Upper lobe of left lung (tissue), 6 donors: ENCODE results near the gene TNFSF4. TPM values are rescaled to one million over a fixed set of nuclear protein-coding genes. Genes with fewer than 3 reads are reported as not detected.

Source experiments
- ATAC-seq, 2 donors: fragments of 200-7000 bp; cut with Tn5 transposase; one replicate each; pipeline ENCODE4 v1.9.1; 2022; ENCODE audit warnings: mild to moderate bottlenecking in 2 of 2, moderate library complexity in 2 of 2; ENCODE audit not compliant: low FRiP score in 2 of 2
- DNase-seq, 2 donors: peaks; one replicate each; pipeline ENCODE4 v3.0.0-alpha.2; 2019 to 2020
- H3K27ac ChIP-seq, 4 donors: fragments of 200-600 bp; sonication (generic); one replicate each; pipeline ENCODE4 v1.5.1; 2016 to 2019
- H3K27me3 ChIP-seq, 4 donors: fragments of 200-600 bp; sonication (generic); one replicate each; pipeline ENCODE4 v1.5.1; 2017 to 2019
- H3K36me3 ChIP-seq, 4 donors: fragments of 200-600 bp; sonication (generic); one replicate each; pipeline ENCODE4 v1.5.1; 2016 to 2019
- H3K4me1 ChIP-seq, 4 donors: fragments of 200-600 bp; sonication (generic); one replicate each; pipeline ENCODE4 v1.5.1; 2018 to 2019
- H3K4me3 ChIP-seq, 4 donors: fragments of 200-600 bp; sonication (generic); one replicate each; pipeline ENCODE4 v1.5.1; 2017 to 2019; ENCODE audit warnings: mild to moderate bottlenecking in 2 of 4, moderate library complexity in 1 of 4
- H3K9me3 ChIP-seq, 4 donors: fragments of 200-600 bp; sonication (generic); one replicate each; pipeline ENCODE4 v1.5.1; 2018 to 2019
- CTCF ChIP-seq, 6 experiments: fragments of 450-650 bp in 4 of 6; fragments of 200-600 bp in 2 of 6; sonication (generic) in 2 of 6; IDR thresholded peaks; one replicate each; pipeline ENCODE4 v1.5.1; 2016 to 2019; ENCODE audit warnings: antibody characterized with exemption in 6 of 6
- EP300 ChIP-seq, 4 donors: sonication (generic); formaldehyde crosslinking; IDR thresholded peaks; one replicate each; pipeline ENCODE4 v1.5.1; 2017; ENCODE audit warnings: antibody characterized with exemption in 4 of 4, control low read depth in 2 of 4
- POLR2A ChIP-seq, 4 donors: fragments of 450-650 bp; IDR thresholded peaks; one replicate each; pipeline ENCODE4 v1.5.1; 2016 to 2017; ENCODE audit warnings: antibody characterized with exemption in 4 of 4, mild to moderate bottlenecking in 2 of 4
- POLR2AphosphoS5 ChIP-seq, 2 donors: sonication (generic); formaldehyde crosslinking; IDR thresholded peaks; one replicate each; pipeline ENCODE4 v1.5.1; 2017; ENCODE audit warnings: antibody characterized with exemption in 2 of 2
- WGBS, 2 donors: methylation state at CpG; one replicate each; pipeline ENCODE4 v1.1.5; 2017 to 2018; 5-methylcytosine and 5-hydroxymethylcytosine counted together
- total RNA-seq, 6 donors: library from RNA; depleted of rRNA in 4 of 6; stranded (reverse); fragments of >200 nt in 4 of 6; gene quantifications; one replicate each; pipeline versions ENCODE4 v1.1.0 to v1.2.1, GENCODE V29; 2016 to 2021
- donor health status: DM: no; HTN: no; CAD: no; lungs with moderate emphysema.
- donor health status: DM: no; HTN: yes; CAD: no; lungs with severe emphysema.

TNFSF4 gene
- total RNA-seq, 6 donors from 2014 or later = 0.46 to 1.5 (median 0.90) TPM

GRCh38 chr1:173248247-173248940, 41.3 kb upstream of the TNFSF4 start:
- no peak for DNase-seq

GRCh38 chr1:173245892-173246291, 38.8 kb upstream of the TNFSF4 start:
- Histone ChIP-seq H3K27ac (no peak overlapping the region), H3K36me3 (no peaks in the 10 kb centered on the region), H3K4me3 (no peak overlapping the region), H3K27me3 (no peaks in the 10 kb centered on the region), H3K9me3 (peaks cover 0 to 9% (median 4%) of the 10 kb centered on the region in 4 donors), H3K4me1 (no peaks in the 10 kb centered on the region)
- TF ChIP-seq POLR2AphosphoS5 (IDR thresholded peaks at IDR 0.05) (no peak), EP300 (IDR thresholded peaks at IDR 0.05) (no peak), POLR2A (IDR thresholded peaks at IDR 0.05) (no peak), CTCF (IDR thresholded peaks at IDR 0.05) (no peak)
- DNase-seq (no peak), ATAC-seq (no peak)

More at GRCh38 chr1:173248247-173248940, 41.3 kb upstream of the TNFSF4 start:
- no peak for TF ChIP-seq CTCF (IDR thresholded peaks at IDR 0.05)
- no peak for TF ChIP-seq POLR2AphosphoS5 (IDR thresholded peaks at IDR 0.05)
- WGBS, 2 donors = 85 to 87% methylated on average over 6 of the region's 6 CpGs
- H3K36me3 ChIP-seq = no peaks in the 10 kb centered on the region
- peaks cover 0 to 4% (median 2%) of the 10 kb centered on the region in 4 donors for H3K9me3 ChIP-seq
- no peaks in the 10 kb centered on the region for H3K27me3 ChIP-seq
- no peak overlapping the region for H3K4me3 ChIP-seq
- no peak overlapping the region for H3K27ac ChIP-seq
- no peaks in the 10 kb centered on the region for H3K4me1 ChIP-seq
- peak in 1 of 2 donors; percentile 30 for ATAC-seq

- 90 to 100% methylated on average over 1 of the region's 1 CpG for WGBS, 2 donors
- Histone ChIP-seq H3K9me3 (peaks cover 0 to 9% (median 4%) of the 10 kb centered on the region in 4 donors), H3K27me3 (no peaks in the 10 kb centered on the region), H3K36me3 (no peaks in the 10 kb centered on the region), H3K4me3 (no peak overlapping the region), H3K27ac (no peak overlapping the region), H3K4me1 (no peaks in the 10 kb centered on the region)
- no peak for ATAC-seq
- no peak for TF ChIP-seq CTCF (IDR thresholded peaks at IDR 0.05)
- TF ChIP-seq POLR2A (IDR thresholded peaks at IDR 0.05) = no peak
- TF ChIP-seq POLR2AphosphoS5 (IDR thresholded peaks at IDR 0.05) = no peak
- no peak for TF ChIP-seq EP300 (IDR thresholded peaks at IDR 0.05)
- DNase-seq = no peak
Measured at GRCh38 chr1:173243300-173243699, 36.2 kb upstream of the TNFSF4 start.

DNA sequence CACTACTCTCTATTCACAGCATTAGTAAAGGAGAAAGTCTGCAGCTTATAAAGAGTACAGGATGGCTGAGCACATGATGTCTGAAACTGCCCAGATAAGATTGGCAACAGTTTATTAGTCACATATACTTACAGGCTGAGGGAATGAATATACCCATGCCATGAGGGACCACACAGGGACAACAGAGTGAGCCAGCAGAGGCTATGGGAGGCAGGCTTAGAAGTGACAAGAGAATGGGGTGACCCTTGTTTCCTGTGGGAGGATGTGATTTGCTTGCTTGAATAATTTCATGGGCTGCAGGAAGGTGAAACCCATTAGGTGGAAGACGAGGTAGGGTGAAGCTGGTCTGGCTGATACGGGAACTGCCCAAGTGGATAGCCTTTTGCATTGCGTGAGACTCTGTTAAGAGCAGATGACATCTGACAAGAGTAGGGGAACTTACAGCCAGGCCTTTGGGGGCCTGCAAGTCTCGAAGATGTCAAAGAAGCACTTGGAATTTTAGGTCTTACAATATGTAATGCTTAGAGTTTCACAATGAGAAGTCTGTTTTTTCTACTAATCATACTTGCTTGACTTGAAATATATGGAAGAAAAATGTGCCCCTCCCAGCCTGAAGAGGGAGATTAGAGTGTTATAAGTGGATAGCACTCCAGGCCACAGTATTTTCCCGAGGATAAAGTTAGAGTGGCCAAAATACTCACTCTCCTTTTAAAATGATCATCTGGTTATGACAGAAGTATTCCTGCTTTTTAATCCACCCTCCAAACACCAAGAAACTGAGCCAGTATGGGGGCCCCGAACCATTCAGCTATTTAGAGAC, 34.6 kb upstream of the TNFSF4 start:
- peak; percentile 32 to 71 for ATAC-seq
- Histone ChIP-seq H3K27ac (peak overlapping the region in 3 of 4 donors; percentile 2 to 41 (median 22)), H3K9me3 (peaks cover 0 to 9% (median 4%) of the 10 kb centered on the region in 4 donors), H3K4me1 (no peaks in the 10 kb centered on the region), H3K4me3 (no peak overlapping the region), H3K27me3 (no peaks in the 10 kb centered on the region), H3K36me3 (no peaks in the 10 kb centered on the region)
- TF ChIP-seq POLR2A (IDR thresholded peaks at IDR 0.05) = no peak
- TF ChIP-seq POLR2AphosphoS5 (IDR thresholded peaks at IDR 0.05) = no peak
- peak in 1 of 4 donors; percentile 13 for TF ChIP-seq EP300 (IDR thresholded peaks at IDR 0.05)
- DNase-seq = no peak
- 55 to 69% methylated on average over 6 of the region's 6 CpGs for WGBS, 2 donors

GRCh38 chr1:173240609-173241008, 33.5 kb upstream of the TNFSF4 start:
- H3K27me3 ChIP-seq = no peaks in the 10 kb centered on the region
- no peak overlapping the region for H3K4me3 ChIP-seq
- H3K4me1 ChIP-seq = no peaks in the 10 kb centered on the region
- no peak for DNase-seq
- peaks cover 0 to 9% (median 4%) of the 10 kb centered on the region in 4 donors for H3K9me3 ChIP-seq
- no peaks in the 10 kb centered on the region for H3K36me3 ChIP-seq
- TF ChIP-seq EP300 (IDR thresholded peaks at IDR 0.05) (no peak), POLR2A (IDR thresholded peaks at IDR 0.05) (no peak), CTCF (IDR thresholded peaks at IDR 0.05) (no peak), POLR2AphosphoS5 (IDR thresholded peaks at IDR 0.05) (no peak)
- no peak for ATAC-seq
- H3K27ac ChIP-seq = no peak overlapping the region
